SJSA1 (cell line): Measurements from ENCODE around the gene TLR2. TPM values are rescaled to one million over a fixed set of nuclear protein-coding genes. Genes with fewer than 3 reads are reported as not detected.

Experiments used
- total RNA-seq: library from RNA; depleted of rRNA; stranded (reverse); fragments of >200 nt; shearing (Covaris generic); gene quantifications from 2 replicates; pipeline ENCODE4 v1.2.3, GENCODE V29; 2014; rRNA removed

TLR2 gene
- total RNA-seq, 1 experiment from 2014 or later, result not detected

Other genes with a start within 250 kb of the TLR2 start
- 5.4 and 12.7 TPM in 2 replicates for gene TMEM131L, start 217.9 kb upstream of the TLR2 start, total RNA-seq
- not detected in 2 replicates for gene RNF175, start 75.7 kb downstream of the TLR2 start, total RNA-seq
- gene SFRP2, start 104.8 kb downstream of the TLR2 start, total RNA-seq, result not detected in 2 replicates